SK-N-SH treated with all-trans-retinoic acid at 6 μM for 48 hours (cell line): ENCODE data around the gene CDH4.

Source experiments
- ESRRG ChIP-seq: fragments of 250-450 bp; sonication (Bioruptor Pico); IDR thresholded peaks from 2 replicates; pipeline ENCODE4 v1.6.1; 2021; ENCODE audit warnings: mild to moderate bottlenecking
- ISL1 ChIP-seq: fragments of 250-450 bp; sonication (Bioruptor Pico); IDR thresholded peaks from 2 replicates; pipeline ENCODE4 v2.1.2; 2022; ENCODE audit warnings: mild to moderate bottlenecking, moderate library complexity
- ZFP30 ChIP-seq: fragments of 450-650 bp; formaldehyde crosslinking; IDR thresholded peaks from 2 replicates; pipeline ENCODE4 v1.5.0; 2022; ENCODE audit warnings: mild to moderate bottlenecking, moderate library complexity
- ZNF8 ChIP-seq: fragments of 450-650 bp; formaldehyde crosslinking; IDR thresholded peaks from 2 replicates; pipeline ENCODE4 v1.5.0; 2020; ENCODE audit warnings: mild to moderate bottlenecking, moderate library complexity
- TF ChIP-seq, protein P1 (sequence below): fragments of 250-450 bp; sonication (Bioruptor Pico); IDR thresholded peaks from 2 replicates; pipeline ENCODE4 v1.5.1; 2020; ENCODE audit warnings: low read depth, mild to moderate bottlenecking, moderate library complexity

DNA sequence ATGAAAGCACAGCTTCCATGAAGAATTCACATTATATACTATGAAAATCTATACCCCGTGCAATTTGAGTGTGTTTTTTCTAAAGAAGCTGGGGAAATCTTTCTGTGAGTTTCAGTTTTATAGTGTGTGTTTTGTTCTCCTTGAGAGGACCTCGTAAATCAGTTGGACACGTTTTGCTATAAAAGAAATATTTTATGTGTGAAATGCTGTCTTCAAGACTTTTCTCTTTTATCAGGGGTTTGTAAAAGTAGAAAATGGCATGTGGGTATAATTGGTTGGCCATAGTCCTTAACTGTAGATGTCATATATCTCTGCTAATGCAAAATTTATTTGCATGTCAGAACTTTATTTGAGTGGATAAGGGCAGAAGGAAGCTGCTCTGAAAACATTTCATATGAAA, 186.2 kb downstream of the CDH4 start:
- TF ChIP-seq, protein P1, sequence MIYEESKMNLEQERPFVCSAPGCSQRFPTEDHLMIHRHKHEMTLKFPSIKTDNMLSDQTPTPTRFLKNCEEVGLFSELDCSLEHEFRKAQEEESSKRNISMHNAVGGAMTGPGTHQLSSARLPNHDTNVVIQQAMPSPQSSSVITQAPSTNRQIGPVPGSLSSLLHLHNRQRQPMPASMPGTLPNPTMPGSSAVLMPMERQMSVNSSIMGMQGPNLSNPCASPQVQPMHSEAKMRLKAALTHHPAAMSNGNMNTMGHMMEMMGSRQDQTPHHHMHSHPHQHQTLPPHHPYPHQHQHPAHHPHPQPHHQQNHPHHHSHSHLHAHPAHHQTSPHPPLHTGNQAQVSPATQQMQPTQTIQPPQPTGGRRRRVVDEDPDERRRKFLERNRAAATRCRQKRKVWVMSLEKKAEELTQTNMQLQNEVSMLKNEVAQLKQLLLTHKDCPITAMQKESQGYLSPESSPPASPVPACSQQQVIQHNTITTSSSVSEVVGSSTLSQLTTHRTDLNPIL (CRISPR knock-in tag): no peak
- TF ChIP-seq ZNF8 (CRISPR knock-in tag) (no peak), ZFP30 (CRISPR knock-in tag) (no peak), ISL1 (CRISPR knock-in tag) (no peak), ESRRG (CRISPR knock-in tag) (no peak)
